Measurements from ENCODE around the gene POLR2E.

POLR2E gene

DNA sequence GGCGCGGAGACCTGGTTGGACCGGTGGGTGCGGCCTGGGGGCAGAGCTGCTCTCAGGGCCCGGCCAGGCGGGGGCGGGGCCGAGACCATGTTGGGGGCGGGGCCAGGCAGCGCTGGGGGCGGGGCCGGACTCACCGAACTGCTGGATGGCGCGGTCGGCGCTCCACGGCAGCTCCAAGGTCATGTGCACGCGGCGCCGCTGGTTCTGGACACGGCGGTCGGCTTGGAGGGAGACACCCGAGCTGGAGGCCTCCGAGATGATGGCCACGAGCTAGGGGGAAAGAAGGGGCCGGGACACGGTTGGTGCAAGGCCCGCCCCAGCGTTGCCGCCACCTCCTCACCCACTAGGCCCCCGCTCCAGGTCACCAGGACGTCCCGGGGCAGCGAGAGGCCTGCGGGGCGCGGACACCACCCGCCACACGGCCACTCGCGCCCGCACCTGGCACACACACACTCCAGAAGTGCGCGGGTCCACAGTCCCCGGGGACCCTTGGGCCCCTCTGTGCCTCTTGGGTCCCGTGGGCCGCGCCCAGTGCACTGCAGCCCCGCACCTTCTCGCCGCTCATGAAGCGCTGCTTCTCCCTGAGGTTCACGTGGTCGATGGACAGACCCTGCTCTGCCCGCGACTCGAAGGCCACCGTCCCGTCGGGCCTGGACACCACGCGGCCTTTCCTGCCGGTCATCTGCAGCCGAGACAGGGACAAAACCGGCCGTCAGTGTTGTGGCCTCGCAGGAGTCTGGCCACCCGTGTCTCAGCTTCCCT, 17.3 kb upstream of the POLR2E start:
- in situ Hi-C loops (cut with HindIII; ENCODE audit: low sequenced_read_pairs) = no loop called here

DNA sequence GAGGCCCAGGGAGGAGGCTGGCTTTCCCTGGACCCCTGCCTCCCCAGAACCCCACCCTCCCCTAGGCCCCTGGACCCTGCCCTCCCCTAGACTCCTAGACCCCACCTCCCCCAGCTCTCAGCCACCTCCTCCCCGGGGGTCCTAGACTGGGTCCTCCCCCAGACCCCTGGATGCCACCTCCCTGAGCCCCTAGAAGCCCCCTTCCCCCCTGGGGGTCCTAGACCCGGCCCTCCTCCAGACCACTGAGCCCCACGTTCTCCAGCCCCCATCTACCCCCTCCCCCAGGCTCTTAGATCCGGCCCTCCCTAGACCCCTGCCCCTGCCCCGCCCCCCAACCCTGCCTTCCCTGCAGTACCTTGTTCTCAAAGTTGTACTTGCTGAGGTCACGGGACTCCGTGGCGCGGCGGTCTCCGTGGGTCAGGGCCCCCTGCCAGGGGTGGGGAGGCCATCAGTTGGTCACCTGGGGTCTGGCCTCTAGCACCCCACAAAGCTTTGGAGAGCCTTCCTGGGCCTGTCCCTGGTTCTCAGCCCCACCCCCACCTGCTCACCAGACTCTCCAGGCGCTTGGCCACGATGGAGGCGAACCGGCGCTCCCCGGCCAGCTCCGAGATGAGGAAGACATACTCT, 16.6 kb upstream of the POLR2E start:
- in situ Hi-C loops (cut with HindIII; ENCODE audit: low sequenced_read_pairs) = no loop called here

DNA sequence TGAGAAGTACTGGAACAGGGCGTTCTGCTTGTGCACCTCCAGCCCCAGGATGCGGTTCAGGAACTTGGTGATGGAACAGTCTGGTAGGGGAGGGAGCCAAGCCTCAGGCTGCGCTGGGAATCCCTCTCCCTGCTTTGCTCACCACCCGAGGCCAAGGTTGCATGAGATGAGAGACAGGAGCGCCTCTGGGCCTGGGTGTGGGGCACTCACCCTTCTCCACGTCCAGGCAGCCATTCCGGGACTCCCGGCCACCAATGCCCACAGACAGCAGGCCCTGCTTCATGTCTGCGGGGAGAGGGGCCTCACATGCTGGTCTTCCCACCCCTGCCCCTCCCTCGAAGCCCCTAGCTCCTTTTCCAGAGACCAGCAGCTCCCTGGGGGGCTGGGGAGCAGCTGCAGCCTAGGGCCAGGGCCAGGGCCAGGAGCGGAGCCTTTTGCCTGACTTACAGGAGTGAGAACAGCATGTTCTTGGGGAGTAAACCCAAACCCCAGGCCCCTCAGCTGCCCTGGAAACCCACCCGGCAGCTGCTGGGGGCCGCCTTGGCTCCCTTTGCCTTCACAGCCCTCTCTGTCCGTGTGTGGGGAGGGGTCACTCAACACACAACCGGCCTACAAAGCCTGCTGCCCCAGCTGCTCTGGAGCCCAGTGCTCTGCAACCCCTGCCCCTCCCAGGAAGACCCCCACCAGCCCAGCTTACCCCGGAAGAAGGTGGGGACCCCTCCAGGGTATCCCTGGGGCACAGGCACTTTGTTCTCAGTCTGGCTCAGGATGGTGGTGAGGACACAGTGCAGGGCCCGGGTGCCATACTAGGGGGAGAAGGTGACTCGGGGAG, 15.8 kb upstream of the POLR2E start:
- in situ Hi-C loops (cut with HindIII; ENCODE audit: low sequenced_read_pairs) = no loop called here

DNA sequence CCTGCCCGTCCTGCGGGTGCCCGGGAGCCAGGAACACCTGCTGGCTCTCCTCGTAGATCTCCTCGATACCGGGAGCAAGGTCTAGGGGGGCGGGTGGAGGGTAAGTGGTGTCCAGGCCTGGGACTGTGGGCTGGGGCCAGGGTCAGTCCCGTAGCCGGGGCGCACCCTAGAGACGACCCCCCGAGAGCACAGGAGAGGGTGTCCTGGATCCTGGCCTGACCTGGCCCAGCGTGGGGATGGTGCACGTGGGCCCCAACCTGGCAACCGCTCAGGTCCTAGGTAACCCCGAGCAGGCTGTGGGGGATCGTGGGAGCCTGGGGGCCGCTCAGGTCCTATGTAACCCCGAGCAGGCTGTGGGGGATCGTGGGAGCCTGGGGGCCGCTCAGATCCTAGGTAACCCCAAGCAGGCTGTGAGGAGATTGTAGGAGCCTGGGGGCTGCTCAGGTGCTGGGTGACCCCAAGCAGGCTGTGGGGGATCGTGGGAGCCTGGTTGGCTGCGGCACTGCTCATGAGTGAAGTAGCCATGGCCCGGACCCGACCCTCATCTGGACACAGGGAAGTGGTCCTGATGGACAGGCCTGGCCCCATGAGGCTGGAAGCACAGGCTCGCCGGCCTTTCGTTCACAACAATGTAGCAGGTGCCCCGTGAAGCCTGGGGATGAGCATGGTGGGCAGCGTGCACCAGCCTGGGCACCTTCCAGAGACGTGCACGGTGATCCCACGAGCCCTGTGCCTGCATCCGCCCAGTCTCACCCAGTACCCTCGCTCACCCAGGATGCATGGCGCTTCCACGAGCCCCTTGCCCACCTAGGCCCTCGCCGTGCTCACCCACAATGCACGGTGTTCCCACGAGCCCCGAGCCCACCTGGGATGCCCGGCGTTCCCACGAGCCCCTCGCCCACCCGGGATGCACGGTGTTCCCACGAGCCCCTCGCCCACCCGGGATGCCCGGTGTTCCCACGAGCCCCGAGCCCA, 14.8 kb upstream of the POLR2E start:
- in situ Hi-C loops (cut with HindIII; ENCODE audit: low sequenced_read_pairs) = no loop called here

DNA sequence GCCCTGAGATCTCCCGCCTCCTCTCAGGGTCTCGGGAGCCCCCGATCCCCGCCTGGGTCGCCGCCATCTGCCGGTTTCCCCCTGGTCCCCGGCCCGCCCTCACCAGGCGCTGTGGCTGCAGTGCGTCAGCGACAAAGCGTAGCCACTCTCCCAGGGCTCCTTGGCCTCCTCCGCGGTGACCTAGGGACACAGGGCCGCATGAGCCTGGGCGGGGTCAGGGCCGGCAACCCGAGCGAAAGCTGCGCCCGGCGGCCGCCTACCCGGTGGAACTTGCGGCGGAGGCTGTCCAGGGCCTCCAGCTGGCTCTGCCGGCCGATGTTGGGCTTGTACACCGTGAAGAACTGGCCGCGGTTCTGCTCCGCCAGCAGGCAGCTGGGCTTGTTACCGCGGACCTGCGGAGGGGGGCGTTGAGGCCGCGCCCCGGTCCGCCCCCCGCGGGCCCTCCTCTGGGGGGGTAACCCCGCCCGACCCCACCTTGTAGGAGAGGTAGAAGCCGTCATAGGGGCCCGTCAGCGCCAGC, 13.9 kb upstream of the POLR2E start:
- in situ Hi-C loops (cut with HindIII; ENCODE audit: low sequenced_read_pairs) = no loop called here

DNA sequence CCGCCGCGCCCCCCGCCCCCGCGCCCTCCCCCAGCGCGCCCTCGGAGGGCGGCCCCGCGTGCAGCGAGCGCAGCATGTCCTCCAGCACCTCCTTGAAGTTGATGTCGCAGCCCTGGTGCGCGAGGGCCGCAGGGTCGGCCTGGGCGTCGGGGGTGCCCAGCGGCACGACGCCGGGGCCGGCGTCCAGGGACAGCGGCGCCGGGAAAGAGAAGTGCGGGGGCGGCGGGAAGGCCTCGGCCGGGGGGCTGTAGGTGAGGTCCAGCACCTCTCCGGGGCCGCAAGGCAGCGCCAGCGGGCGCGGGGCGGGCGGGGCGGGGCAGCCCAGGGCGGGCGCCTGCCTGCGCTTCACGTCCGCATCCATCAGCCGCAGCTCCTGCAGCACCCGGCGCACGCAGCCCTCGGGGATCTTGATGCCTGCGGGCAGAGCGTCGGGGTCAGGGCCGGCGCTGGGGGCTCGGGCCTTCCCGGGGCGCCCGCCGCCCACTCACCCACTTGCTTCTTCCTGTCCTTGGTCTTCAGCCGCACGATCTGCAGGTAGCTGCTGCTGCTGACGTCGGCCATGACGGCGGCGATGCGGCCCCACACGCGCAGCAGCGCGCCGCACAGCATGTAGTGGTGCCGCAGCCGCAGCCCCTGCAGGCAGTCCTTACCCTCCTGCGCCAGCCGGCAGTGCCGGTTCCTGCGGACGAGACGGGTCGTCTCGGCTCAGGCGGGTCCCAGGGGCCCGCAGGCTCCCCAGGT, 13.3 kb upstream of the POLR2E start:
- in situ Hi-C loops (cut with HindIII; ENCODE audit: low sequenced_read_pairs) = no loop called here

- in situ Hi-C loops (cut with HindIII; ENCODE audit: low sequenced_read_pairs) = no loop called here
Measured at GRCh38 chr19:1107661-1108261, 12.6 kb upstream of the POLR2E start.

- in situ Hi-C loops (cut with HindIII; ENCODE audit: low sequenced_read_pairs) = no loop called here
Measured at GRCh38 chr19:1106841-1107660, 11.9 kb upstream of the POLR2E start.

GRCh38 chr19:1105873-1106840, 11.0 kb upstream of the POLR2E start:
- in situ Hi-C loops (cut with HindIII; ENCODE audit: low sequenced_read_pairs) = no loop called here

GRCh38 chr19:1105008-1105872, 10.1 kb upstream of the POLR2E start:
- in situ Hi-C loops (cut with HindIII; ENCODE audit: low sequenced_read_pairs) = no loop called here

- in situ Hi-C loops (cut with HindIII; ENCODE audit: low sequenced_read_pairs) = no loop called here
Measured at GRCh38 chr19:1104311-1105007, 9.3 kb upstream of the POLR2E start.

DNA sequence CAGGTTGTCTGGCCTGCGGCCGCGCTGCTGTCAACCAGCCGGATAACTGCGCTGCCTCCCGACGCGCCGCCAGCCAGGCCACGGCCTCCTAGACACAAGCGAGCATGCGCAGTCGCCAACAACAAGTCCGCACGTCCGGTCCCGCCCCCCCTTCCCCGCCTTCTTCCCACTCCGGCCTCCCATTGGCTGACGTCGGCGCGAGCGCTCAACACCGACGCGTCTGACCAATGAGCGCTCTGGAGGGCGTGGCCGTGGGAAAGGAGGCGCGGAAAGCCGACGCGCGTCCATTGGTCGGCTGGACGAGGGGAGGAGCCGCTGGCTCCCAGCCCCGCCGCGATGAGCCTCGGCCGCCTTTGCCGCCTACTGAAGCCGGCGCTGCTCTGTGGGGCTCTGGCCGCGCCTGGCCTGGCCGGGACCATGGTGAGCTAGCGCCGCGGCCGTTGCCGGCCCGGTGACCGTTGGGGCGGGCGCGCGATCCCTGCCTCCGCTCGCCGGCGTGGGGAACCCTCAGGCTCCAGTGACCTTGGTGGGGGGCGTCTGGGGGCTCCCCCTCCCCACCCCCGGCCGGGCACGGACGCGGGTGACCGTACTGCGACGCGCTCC, 8.6 kb upstream of the POLR2E start, which contains the start of gene GPX4:
TSS of gene GPX4 (plus strand) at position 287 of the 603 bp plus-strand sequence. CDS start at position 337, 50 bp downstream.
- in situ Hi-C loops (cut with HindIII; ENCODE audit: low sequenced_read_pairs) = no loop called here

DNA sequence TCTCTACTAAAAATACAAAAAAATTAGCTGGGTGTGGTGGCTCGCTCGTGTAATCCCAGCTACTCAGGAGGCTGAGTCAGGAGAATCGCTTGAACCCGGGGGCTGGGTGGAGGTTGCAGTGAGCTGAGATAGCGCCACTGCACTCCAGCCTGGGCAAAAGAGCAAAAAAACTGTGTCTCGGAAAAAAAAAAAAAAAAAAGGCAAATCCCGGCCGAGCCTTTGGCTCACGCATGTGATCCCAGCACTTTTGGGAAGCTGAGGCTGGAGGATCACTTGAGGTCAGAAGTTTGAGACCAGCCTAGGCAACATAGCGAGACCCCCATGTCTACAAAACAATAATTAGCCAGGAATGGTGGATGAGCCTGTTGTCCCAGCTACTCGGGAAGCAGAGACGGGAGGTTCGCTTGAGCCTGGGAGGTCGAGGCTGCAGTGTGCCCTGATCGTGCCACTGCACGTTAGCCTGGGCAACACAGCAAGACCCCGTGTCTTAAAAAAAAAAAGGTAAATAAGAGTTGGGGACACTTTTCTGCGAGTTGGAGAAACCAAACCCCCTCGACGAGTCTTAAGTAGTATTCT, 8.0 kb upstream of the POLR2E start:
- in situ Hi-C loops (cut with HindIII; ENCODE audit: low sequenced_read_pairs) = no loop called here

DNA sequence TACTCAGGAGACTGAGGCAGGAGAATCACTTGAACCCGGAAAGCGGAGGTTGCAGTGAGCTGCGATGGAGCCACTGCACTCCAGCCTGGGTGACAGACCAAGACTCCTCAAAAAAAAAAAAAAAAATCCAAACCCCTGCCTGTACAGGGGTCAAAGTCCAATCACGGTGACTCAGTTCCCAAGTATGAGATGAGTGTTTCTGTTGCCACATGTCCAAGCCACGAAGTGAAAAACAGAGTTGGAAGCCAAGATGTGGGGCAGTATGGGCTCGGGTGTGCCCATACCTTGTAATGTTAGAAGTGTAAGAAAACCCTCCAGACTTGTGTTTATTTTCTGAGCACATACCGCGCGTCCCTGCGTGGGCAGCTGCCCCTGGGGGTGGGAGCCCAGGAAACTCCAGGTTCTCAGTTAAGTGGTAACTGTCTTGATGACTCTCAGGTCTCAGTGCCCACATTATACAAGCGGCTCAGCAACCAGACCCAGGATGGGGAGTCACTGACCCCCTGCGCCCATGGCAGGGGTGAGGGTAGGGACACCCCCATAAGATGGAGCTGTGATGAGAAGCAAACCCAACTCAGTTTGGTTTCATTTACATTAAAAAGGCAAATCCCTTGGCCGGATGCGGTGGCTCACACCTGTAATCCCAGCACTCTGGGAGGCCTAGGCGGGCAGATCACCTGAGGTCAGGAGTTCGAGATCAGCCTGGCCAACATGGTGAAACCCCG, 7.4 kb upstream of the POLR2E start:
- in situ Hi-C loops (cut with HindIII; ENCODE audit: low sequenced_read_pairs) = no loop called here
